Hematopoietic multipotent progenitor cell (in vitro differentiated cells): ENCODE measurements around the gene LRG1. TPM values are rescaled to one million over a fixed set of nuclear protein-coding genes. Genes with fewer than 3 reads are reported as not detected.

Experiments
- DNase-seq, 3 donors: peaks; one replicate each; pipeline ENCODE4 v3.0.0-alpha.2; 2011 to 2015; ENCODE audit warnings: low read depth in 2 of 3, low spot score in 2 of 3
- total RNA-seq: library from RNA; depleted of rRNA; stranded (reverse); fragments of >200 nt; gene quantifications from one replicate; pipeline ENCODE4 v1.2.3, GENCODE V29; 2012

LRG1 gene
- total RNA-seq, 1 donor: 0.54 TPM

DNA sequence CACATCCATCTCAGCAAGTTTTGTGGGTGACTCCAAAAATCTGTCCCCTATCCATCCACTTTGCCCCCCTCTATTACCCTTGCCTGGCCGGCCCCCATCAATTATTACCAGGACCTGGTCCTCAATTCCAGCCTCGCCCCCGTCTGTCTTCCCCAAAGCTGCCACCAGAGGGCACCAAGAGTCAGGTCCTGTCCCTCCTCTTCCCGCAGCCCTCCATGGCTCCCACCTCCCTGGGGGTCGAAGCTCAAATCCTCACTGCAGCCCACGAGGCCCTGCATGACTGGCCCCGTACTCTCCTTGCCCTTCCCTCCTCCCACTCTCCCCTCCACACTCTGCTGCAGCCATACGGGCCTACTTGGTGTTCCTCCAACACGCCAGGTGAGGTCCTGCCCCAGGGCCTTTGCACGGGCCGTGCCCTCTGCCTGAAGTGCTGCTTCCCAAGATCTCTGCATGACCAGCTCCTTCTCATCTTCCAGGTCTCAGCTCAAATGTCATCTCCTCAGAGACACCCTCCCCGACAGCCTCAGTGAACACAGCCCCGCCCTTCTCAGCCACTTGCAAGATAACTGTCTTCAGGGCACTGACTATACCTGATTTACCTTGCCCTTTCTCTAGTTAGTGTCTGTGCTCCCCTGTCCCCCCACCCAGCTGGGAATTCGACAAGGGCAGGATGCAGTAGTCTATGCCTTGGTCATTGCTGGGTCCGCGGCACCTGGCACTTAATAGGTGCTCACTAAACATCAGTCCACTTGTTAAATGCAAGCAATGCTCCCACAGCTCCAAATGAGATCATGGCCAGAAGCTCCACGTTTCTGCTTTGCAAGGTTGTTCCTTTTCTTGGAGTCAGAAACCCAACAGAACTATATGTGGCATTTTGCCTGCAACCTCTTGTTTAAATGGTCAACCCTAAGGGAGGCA lies 36.4 kb upstream of the LRG1 start:
- peak in 1 of 3 donors; percentile 72 for DNase-seq

DNA sequence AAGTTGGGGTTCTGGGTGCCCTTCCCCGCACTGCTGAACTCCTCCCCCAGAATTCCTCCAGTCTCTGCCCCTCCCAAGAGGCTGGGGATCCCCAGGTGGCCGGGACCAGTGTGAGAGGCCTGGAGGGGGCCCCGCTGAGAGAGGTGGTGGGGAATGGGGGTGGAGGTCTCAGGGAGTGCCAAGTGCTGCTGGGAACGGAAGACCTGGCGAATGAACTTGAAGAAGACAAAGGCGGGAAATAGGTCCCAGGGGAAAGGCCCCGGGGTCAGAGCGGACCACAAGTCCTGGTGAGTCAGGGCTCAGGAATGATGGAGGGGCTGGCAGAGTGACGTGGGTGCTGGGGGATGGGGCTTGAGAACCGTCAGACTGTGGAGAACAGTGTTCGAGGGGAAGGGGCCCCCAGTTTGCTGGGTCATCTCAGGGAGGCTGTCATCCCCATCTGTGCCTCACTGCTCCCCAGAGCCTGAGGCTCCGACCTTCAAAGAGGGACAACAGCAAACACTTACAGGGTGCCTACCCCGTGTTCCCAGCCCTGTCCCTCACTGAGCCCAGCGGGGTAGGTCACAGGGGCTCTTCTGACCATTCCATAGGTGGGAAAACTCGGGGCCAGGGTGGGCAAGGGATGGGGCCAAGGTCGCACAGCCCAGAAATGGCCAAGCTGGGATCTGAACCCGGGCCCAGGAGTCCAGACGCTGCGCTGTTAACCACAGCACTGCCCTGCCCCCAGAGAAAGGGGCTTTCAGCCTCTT lies 35.6 kb upstream of the LRG1 start:
- peak in 1 of 3 donors; percentile 59 for DNase-seq

DNA sequence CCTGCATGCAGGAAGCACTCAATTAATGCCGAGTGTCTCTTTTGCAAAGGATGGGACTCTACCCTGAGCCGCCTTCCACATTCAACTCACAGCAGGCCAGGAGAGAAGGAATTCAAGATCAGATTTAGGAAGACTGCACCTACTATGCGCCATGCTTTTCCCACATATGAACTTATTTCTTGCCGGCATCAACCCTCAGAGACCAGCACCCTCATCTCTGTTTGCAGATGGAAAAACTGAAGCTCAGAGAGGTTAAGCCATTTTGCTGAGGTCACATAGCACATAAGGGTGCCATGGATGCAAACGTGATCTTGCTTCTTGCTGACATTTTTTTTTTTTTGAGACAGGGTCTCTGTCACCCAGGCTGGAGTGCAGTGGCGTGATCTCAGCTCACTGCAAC lies 33.8 kb upstream of the LRG1 start:
- DNase-seq: no peak

DNA sequence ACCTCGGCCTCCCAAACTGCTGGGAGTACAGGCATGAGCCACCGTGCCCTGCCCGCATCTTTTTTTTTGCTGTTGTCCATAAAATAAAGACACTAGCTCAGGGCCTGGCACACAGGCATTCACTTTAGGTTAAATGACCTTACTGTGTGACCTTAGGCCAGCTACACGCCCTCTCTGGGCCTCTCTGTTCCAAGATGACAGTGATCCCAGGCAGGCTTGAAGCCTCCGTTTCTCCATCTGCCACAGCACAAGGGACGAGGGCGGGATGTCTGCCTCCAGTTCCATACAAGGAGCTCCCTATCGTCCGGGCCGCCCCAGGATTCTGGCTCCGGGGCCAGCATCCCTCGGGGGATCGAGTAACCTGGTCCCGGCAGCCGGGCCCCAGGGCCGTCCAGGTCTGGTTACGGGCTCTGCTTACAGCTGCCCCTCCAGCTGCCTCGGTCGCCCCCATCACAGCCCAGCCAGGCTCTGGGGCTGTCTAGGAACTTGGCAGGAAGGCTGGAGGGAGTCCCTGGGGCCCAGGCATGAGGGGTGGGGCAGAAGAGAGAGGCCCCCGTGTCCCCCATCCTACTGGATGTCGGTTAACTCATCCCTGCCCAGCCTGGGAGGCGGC lies 31.6 kb upstream of the LRG1 start:
- no peak for DNase-seq

DNA sequence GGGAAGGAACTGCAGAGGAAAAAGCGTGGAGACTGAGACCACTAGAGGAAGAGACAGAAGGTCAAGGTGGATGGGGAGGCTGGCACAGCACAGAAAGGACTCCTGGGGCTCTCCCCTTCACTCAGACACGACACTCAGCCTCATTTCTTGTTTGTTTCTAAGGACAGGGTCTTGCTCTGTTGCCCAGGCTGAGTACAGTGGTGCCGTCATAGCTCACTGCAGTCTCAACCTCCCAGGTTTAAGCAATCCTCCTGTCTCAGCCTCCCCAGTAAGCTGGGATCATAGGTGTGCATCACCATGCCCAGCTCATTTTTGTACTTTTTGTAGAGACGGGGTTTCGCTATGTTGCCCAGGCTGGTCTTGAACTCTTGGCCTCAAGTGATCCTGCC lies 31.1 kb upstream of the LRG1 start:
- DNase-seq: no peak

DNA sequence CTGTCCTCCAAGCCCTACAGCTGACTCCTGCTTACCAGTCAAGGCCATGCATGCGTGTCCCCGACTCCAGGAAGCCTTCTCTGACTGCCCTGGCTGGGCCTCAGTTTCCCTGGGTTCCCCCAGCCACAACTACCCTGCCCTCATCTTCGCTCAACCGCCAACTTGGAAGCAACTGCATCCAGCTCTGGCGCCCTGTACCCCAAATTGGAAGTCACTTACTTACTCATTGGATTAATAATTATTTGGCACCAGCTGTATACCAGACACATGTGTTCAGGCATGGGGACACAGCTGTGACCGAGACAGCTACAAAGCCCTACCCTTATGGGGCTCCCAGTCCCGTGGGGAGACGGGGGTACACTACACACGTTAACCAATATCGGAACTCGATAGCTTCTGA lies 30.6 kb upstream of the LRG1 start:
- DNase-seq: no peak

DNA sequence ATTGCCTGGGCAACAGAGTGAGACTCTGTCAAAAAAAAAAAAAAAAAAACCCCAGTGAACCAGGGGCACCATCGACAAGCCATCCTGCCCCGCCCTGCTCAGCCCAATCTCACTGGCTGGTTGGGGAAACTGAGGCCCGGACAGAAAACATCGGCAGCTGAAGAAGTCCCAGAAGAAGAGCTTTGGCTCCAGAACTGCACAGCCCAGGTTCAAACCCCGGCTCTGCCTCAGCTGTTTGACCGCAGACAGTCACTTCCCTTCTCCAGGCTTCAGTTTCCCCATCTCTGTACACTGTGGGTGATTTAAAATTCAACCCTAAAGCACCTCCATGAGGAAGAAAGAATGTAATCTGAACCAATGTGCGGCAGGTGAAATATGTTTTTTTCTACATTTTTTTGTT lies 29.1 kb upstream of the LRG1 start:
- DNase-seq: peak in 1 of 3 donors; percentile 47

DNA sequence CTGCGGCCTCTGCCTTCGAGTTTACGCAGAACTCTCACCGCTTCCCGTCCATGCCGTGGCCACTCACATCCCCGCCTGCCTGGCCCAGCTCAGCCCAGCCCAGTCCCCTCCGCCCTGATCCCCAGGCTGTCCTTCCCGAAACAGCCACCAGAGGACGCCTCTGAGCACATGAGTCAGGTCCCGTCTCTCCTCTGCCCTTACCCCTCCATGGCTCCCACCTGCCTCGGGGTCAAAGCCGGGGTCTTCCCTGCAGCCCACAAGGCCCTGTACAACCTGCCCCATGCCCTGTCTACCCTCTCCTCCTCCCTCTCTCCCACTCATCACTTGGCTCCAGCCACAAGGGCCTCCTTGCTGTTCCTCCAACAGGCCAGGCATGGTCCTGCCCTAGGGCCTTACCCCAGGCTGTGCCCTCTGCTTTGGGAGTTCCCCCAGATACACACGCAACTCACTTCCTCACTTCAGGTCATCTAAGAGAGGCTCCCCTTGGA lies 27.8 kb upstream of the LRG1 start:
- peak; percentile 26 to 63 (median 53) for DNase-seq

DNA sequence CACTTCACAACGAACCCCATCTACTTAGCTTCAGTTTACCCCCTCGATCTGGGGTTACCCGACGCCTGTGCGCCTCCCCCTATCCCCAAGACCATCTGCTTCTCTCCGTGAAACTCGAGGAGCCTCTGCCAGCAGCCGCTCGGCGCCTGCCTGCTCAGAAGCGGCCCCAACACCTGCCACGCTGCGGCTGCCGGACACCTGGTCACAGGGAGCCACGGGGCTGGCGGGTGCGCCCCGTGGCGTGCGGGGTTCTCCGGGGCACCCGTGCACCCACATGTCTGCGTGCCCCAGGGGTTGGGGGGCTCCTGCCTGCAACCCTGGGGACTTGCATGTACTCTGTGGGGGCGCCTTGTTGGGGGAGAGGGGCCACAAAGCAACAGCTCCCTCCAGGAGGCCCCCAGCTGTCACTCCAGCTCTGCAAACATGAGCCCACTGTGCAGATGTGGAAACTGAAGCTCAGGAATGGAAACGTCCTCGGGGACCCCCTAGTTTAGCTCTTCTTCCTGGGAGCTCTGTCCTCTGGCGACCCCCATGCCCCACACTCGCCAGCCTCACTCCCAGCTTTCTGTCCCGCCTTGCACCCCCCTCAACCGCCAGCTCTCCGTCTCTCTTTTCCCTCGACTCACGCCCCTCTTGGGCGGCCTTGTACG lies 26.7 kb upstream of the LRG1 start:
- no peak for DNase-seq

DNA sequence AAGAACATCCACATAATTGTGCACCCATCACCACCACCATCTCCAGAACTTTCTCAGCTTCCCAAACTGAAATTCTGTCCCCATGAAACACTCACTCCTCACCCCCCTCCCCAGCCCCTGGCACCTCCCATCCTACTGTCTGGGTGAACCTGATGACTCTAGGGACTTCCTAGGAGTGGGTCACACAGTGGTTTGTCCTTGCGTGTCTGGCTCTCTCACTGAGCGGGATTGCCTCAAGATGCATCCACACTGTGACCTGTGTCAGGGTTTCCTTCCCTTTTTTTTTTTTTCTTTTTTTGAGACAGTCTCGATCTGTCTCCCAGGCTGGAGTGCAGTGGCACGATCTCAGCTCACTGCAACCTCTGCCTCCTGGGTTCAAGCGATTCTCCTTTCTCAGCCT lies 23.7 kb upstream of the LRG1 start:
- peak in 2 of 3 donors; percentile 73 to 74 for DNase-seq

DNA sequence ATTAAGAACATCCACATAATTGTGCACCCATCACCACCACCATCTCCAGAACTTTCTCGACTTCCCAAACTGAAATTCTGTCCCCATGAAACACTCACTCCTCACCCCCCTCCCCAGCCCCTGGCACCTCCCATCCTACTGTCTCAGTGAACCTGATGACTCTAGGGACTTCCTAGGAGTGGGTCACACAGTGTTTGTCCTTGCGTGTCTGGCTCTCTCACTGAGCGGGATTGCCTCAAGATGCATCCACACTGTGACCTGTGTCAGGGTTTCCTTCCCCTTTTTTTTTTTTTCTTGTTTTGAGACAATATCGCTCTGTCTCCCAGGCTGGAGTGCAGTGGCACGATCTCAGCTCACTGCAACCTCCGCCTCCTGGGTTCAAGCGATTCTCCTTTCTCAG lies 22.2 kb upstream of the LRG1 start:
- DNase-seq: peak in 2 of 3 donors; percentile 56 to 72

DNA sequence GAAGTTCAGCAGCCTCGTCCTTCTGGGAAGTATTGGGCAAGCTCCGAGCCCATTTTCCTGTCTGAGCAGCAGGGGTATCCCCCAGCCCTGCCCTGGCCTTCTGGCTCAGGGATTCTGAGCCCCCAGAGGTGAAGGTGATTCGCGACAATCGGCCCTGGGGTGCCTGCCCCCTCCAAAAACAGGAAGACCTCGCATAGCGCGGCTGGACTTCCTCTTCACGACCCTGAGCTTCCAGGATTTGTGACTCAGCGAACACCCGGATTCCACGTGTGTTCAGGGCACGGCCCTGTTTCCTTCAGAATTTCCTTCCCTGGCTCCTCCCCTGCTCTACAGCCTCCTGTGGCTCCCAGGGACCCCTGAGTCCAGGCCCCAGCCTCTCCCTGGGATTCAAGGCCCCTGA lies 19.7 kb upstream of the LRG1 start, which contains the start of gene SEMA6B:
Gene SEMA6B, minus strand, starts transcription at position 116 of the 400 bp plus-strand sequence. CDS start 1,227 bp downstream, outside the sequence.
- no peak for DNase-seq

DNA sequence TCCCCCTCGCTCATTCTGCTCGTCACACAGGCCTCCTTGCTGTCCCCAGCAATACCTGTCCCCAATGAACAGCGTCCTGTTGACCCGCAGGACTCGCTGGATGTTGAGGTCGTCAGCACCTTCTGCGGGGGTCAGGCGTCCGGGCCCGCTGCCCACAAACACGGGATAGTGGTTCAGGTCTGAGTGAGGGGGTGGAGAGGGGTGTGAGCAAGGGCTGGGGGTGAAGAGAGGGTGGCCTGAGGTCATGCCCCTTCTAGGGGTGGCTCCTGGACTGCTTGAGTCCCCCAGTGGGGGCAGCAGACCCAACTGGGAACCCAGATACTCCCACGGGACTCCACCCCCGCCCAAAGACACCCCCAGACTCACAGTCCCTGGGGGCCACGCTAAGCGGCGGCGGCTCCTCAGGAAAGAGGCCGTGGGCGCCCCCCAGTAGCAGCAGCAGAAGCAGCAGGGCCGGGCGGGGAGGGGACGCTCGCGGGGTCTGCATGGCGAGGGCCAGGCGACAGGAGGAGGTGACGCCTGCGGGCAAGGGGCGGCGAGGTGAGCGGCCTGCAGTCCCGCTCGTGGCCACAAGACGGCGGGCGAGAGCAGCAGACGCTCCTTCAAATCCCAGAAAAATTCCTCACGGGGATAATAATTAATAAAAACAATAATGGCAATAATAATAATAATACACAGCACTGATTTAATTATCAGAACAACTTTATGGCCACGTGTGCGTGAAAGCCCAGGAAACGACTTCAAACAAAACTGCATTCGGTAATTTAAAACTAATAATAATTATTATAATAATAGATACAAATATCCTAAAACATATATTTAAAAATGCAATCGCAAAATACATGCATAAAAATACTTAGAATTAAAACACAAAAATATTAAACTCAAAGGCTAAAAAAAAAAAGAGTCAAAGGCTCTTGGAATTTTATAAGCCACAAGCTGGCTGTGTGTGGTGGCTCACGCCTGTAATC lies 18.4 kb upstream of the LRG1 start:
- DNase-seq: no peak

DNA sequence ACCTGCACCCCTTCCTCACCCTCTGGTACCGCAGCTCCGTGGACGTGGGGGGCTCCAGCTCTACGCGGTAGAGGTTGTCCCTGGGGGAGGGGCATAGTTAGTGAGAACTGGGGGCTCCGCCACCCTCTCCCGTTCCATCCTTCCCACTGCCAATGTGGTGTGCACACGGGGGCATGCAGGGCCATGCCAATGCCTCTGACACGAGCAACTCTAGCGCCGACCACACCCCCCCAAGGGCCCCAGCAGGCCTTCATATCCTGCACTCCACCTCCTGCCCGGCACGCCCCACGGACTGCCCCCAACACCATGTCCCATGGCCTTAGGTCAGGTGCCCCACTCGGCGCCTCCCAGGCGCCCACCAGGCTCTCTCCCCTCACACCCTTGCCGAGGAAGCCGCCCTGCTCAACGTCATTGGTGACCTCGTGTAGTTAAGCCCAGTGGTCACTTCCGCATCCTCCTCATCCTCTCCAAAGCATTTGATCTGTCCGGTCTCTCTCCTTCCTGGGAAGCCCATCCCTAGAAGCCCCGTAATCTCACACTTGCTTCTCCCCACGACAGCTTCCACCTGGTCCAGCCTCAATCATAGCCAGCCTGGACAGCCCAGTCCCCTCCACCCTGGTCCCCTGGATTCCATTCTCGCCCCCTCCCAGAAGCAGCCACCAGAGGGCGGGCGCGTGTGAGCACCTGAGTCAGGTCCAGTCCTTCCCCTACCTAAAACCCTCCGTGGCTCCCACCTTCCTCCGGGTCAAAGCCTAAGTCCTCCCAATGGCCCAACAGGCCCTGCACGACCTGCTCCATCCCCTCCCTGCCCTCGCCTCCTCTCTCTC lies 17.5 kb upstream of the LRG1 start:
- DNase-seq: no peak

DNA sequence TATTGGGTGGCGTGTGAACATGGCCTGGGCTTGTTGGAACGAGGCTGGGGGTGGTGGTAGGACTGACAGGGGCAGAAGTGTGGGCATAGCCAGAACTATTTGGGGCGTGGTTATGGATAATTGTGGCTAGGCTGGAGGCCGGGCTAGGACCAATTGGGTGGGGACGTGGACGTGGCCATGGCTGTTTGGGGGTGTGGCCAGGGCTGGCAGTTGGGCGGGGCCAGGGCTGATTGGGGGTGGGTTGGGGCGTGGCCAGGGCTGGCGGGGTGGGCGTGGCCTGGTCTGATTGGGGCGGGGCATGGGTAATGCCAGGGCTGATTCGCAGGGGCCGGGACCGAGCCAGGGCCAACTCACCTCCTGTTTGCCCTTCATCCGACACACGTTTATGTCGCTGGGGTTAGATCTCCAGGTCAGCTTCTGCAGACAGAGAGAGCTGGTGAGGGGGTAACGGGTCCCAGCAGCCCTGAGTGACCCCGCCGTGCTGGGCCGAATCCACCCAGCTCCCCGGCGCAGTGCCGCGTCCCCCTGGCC lies 16.8 kb upstream of the LRG1 start:
- DNase-seq: no peak

DNA sequence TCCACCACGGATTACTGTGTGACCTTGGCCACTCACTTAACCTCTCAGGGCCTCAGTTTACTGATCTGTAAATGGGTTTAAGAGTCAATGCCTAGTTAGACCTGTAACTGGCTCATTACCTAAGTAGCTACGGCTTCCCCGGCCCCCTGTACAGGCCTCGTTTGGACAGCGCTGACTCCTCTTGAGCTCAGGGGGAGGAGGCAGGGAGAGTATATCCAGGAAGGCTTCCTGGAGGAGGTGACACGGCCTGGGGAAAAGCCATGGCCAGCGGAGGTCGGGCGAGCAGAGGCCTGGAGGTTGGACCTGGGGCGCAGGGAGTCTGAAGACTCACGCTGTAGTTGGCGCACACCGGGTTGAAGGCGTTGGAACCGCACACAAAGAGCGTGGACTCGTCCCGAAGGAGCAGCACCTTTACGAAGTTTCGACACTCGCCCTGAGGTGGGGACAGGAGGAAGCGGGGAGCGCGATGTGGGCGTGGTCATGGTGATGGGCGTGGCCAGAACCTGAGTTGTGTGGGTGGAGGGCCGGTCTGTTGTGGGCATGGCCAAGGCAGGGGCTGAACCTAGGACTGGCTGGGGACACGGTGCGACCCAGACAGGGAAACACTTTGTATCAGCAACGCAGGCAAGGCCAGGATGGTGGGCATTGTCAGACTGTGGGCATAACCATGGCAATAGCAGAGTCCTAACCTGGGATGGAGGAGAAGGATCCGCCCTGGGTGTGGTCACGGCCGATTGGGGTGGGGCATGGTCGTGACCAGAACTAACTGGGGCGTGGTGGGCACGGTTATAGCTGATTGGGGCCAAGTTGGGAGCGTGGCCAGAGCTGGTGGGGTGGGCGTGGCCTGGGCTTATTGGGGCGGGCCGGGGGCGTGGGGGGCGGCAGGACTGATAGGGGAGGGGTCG lies 16.1 kb upstream of the LRG1 start:
- no peak for DNase-seq

DNA sequence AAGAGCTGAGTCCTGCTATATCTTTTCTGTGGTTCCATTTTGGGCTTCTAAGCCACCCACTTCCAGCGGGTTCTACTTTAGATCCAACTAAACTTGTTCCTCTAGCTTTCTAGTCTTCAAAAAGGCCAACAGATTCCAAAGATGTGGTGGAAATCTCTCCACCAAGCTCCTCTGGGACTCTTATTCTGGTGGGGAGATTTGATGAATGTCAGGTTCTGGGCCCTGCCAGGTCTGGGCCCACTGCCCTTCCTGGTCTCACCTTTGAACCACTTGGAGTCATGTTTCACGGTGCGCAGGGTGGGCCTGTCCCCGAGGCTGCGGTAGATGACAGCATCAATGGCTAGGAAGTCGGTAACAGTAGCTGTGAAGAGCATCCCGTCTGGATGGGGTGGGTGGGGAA lies 14.9 kb upstream of the LRG1 start:
- no peak for DNase-seq
